ENCODE data around the gene ATG16L1. TPM values are rescaled to one million over a fixed set of nuclear protein-coding genes. Genes with fewer than 3 reads are reported as not detected.

ATG16L1 gene
- total and polyA plus RNA-seq, 10 of the 15 experiments (the other 5 are each of a cell fraction or from before 2014, with no cell fraction given), result 5.2 to 26.6 (median 15.6) TPM

- no peak for DNase-seq (ENCODE audit: low read depth, low spot score)
- no TSS peak for BruUV-seq (replicated peaks)
- Histone ChIP-seq H3K27me3 (replicated peaks in 1 of 2; ENCODE audit: control insufficient read depth in 2 of 2, insufficient read depth in 2 of 2, low read length in 1 of 2) (no peaks in the 10 kb centered on the region), H3K79me2 (ENCODE audit: control insufficient read depth, insufficient read depth, low read length) (no peaks in the 10 kb centered on the region), H3K36me3 (ENCODE audit: control insufficient read depth in 2 of 2, insufficient read depth in 2 of 2, low read length in 1 of 2) (no peaks in the 10 kb centered on the region), H3K9me3 (replicated peaks; ENCODE audit: control insufficient read depth, insufficient read depth, low read length) (no peaks in the 10 kb centered on the region), H3K27ac (ENCODE audit: control insufficient read depth, insufficient read depth) (no peak overlapping the region), H2AFZ (ENCODE audit: control insufficient read depth, low read depth, low read length) (no peak overlapping the region), H4K20me1 (ENCODE audit: control insufficient read depth, insufficient read depth) (no peaks in the 10 kb centered on the region), H3K4me2 (ENCODE audit: control insufficient read depth, insufficient read depth) (no peak overlapping the region), H3K4me1 (ENCODE audit: control insufficient read depth, insufficient read depth, low read length) (peaks cover 9% of the 10 kb centered on the region), H3K4me3 (no peak overlapping the region), H3K9ac (ENCODE audit: control insufficient read depth, insufficient read depth, low read length) (no peak overlapping the region)
- CTCF ChIA-PET, result no interaction called here
- no peak for ATAC-seq
- POLR2A ChIA-PET, result no interaction called here
- 69% methylated on average over 8 of the region's 8 CpGs for WGBS (ENCODE audit: insufficient coverage, insufficient replicate concordance, low lambda C conversion rate, missing lambda C conversion rate)
- intact Hi-C loops (cut with micrococcal nuclease; ENCODE audit: unreplicated experiment), result no loop called here
- RAD21 ChIA-PET (ENCODE audit: unreplicated experiment), result interaction anchor here (0.7 kb wide), 1 partner anchor 105 kb away, joined by 3 read pairs; no protein-coding TSS in a partner anchor
- in situ Hi-C loops (cut with MboI), result no loop called here
- SMC1A ChIA-PET (ENCODE audit: uncharacterized antibody, unreplicated experiment), result no interaction called here
- FAIRE-seq, result no peak
- TF ChIP-seq ZNF217 (IDR thresholded peaks at IDR 0.05) (no peak), RAD21 (IDR thresholded peaks at IDR 0.05; ENCODE audit: insufficient read depth, low read depth, low read length) (no peak), TBL1XR1 (IDR thresholded peaks at IDR 0.05; ENCODE audit: low read depth, low read length) (no peak), PAX5 (IDR thresholded peaks at IDR 0.05; ENCODE audit: borderline replicate concordance, low read depth, low read length) (no peak)
Measured at GRCh38 chr2:233326500-233326899, 75.0 kb downstream of the ATG16L1 start.

- ATAC-seq, result no peak
- no peak overlapping the region for H3K27ac ChIP-seq (ENCODE audit: control insufficient read depth, insufficient read depth)
- whole genome bisulfite sequencing (ENCODE audit: insufficient coverage, insufficient replicate concordance, low lambda C conversion rate, missing lambda C conversion rate), result 57% methylated on average over 4 of the region's 4 CpGs
- ChIA-PET SMC1A (ENCODE audit: uncharacterized antibody, unreplicated experiment) (no interaction called here), CTCF (interaction anchor here (0.7 kb wide), 1 partner anchor 9 kb away, joined by 3 read pairs; no protein-coding TSS in a partner anchor), POLR2A (no interaction called here), RAD21 (ENCODE audit: unreplicated experiment) (no interaction called here)
- in situ Hi-C loops (cut with MboI), result no loop called here
- no peak overlapping the region for H3K4me3 ChIP-seq
- no peak overlapping the region for H2AFZ ChIP-seq (ENCODE audit: control insufficient read depth, low read depth, low read length)
- DNase-seq (ENCODE audit: low read depth, low spot score), result no peak
- intact Hi-C loops (cut with micrococcal nuclease; ENCODE audit: unreplicated experiment), result no loop called here
- H3K4me1 ChIP-seq (ENCODE audit: control insufficient read depth, insufficient read depth, low read length), result peaks cover 14% of the 10 kb centered on the region
- H3K9ac ChIP-seq (ENCODE audit: control insufficient read depth, insufficient read depth, low read length), result no peak overlapping the region
- H4K20me1 ChIP-seq (ENCODE audit: control insufficient read depth, insufficient read depth), result no peaks in the 10 kb centered on the region
- no TSS peak for BruUV-seq (replicated peaks)
- H3K79me2 ChIP-seq (ENCODE audit: control insufficient read depth, insufficient read depth, low read length), result no peaks in the 10 kb centered on the region
- no peak overlapping the region for H3K4me2 ChIP-seq (ENCODE audit: control insufficient read depth, insufficient read depth)
- H3K27me3 ChIP-seq (replicated peaks in 1 of 2; ENCODE audit: control insufficient read depth in 2 of 2, insufficient read depth in 2 of 2, low read length in 1 of 2), result no peaks in the 10 kb centered on the region
- H3K9me3 ChIP-seq (replicated peaks; ENCODE audit: control insufficient read depth, insufficient read depth, low read length), result no peaks in the 10 kb centered on the region
- no peaks in the 10 kb centered on the region for H3K36me3 ChIP-seq (ENCODE audit: control insufficient read depth in 2 of 2, insufficient read depth in 2 of 2, low read length in 1 of 2)
- FAIRE-seq, result no peak
- no peak for TF ChIP-seq USF1 (IDR thresholded peaks at IDR 0.05; ENCODE audit: borderline replicate concordance, extremely low read length, insufficient read depth, low read depth, low read length)
- TF ChIP-seq EED (IDR thresholded peaks at IDR 0.05; ENCODE audit: low read depth), result no peak
- no peak for TF ChIP-seq PAX8 (IDR thresholded peaks at IDR 0.05)
- no peak for TF ChIP-seq EP300 (IDR thresholded peaks at IDR 0.05; ENCODE audit: borderline replicate concordance in 1 of 2, control insufficient read depth in 1 of 2, low read depth in 2 of 2, low read length in 2 of 2)
- TF ChIP-seq RAD21 (IDR thresholded peaks at IDR 0.05; ENCODE audit: insufficient read depth, low read depth, low read length), result no peak
- TF ChIP-seq ZNF207 (IDR thresholded peaks at IDR 0.05; ENCODE audit: borderline replicate concordance), result no peak
- TF ChIP-seq BCL11A (IDR thresholded peaks at IDR 0.05; ENCODE audit: low read depth, low read length), result no peak
- no peak for TF ChIP-seq BMI1 (IDR thresholded peaks at IDR 0.05; ENCODE audit: borderline replicate concordance)
- TF ChIP-seq BCLAF1 (IDR thresholded peaks at IDR 0.05), result no peak
- no peak for TF ChIP-seq IKZF2 (IDR thresholded peaks at IDR 0.05)
- TF ChIP-seq SP1 (IDR thresholded peaks at IDR 0.05; ENCODE audit: low read depth, low read length), result no peak
- TF ChIP-seq HDGF (IDR thresholded peaks at IDR 0.05), result no peak
Measured at GRCh38 chr2:233328922-233329321, 77.4 kb downstream of the ATG16L1 start.
